GM23338 (cell line): ENCODE results near the gene FRYL. TPM values are rescaled to one million over a fixed set of nuclear protein-coding genes. Genes with fewer than 3 reads are reported as not detected.

ENCODE experiments used
- ATAC-seq: fragments of 200-7000 bp; cut with Tn5 transposase; 3 replicates; pipeline ENCODE4 v1.9.1; 2020
- DNase-seq: peaks from one replicate; pipeline ENCODE4 v3.0.0-alpha.2; 2015; ENCODE audit warnings: low spot score
- H2AFZ ChIP-seq: fragments of 200-600 bp; sonication (generic); 2 replicates; pipeline ENCODE4 v1.8.0; 2016; ENCODE audit warnings: antibody characterized with exemption, mild to moderate bottlenecking, moderate library complexity
- H3F3A ChIP-seq: fragments of 200-600 bp; sonication (generic); replicated peaks from 2 replicates; pipeline ENCODE4 v1.8.0; 2017; ENCODE audit warnings: antibody characterized with exemption, mixed run types, low read depth
- H3K27ac ChIP-seq: fragments of 200-600 bp; sonication (generic); 2 replicates; pipeline ENCODE4 v1.6.1; 2016; ENCODE audit warnings: low read depth
- H3K27me3 ChIP-seq: fragments of 200-600 bp; sonication (generic); 2 replicates; pipeline ENCODE4 v1.8.0; 2016; ENCODE audit warnings: mild to moderate bottlenecking, mixed run types, moderate library complexity; ENCODE audit not compliant: insufficient read depth
- H3K36me3 ChIP-seq: fragments of 200-600 bp; sonication (generic); 2 replicates; pipeline ENCODE4 v1.8.0; 2016; ENCODE audit warnings: mild to moderate bottlenecking; ENCODE audit not compliant: insufficient read depth
- H3K4me1 ChIP-seq: fragments of 200-600 bp; sonication (generic); 2 replicates; pipeline ENCODE4 v1.8.0; 2016; ENCODE audit warnings: mild to moderate bottlenecking, moderate library complexity; ENCODE audit not compliant: insufficient read depth
- H3K4me2 ChIP-seq: fragments of 200-600 bp; sonication (generic); 2 replicates; pipeline ENCODE4 v1.7.1; 2017; ENCODE audit warnings: mixed run types
- H3K4me3 ChIP-seq: fragments of 200-600 bp; sonication (generic); 2 replicates; pipeline ENCODE4 v1.6.1; 2016; ENCODE audit warnings: mixed run types
- H3K79me2 ChIP-seq: fragments of 200-600 bp; sonication (generic); replicated peaks from 2 replicates; pipeline ENCODE4 v1.8.0; 2017; ENCODE audit warnings: mild to moderate bottlenecking; ENCODE audit not compliant: insufficient read depth
- H3K9me2 ChIP-seq: fragments of 200-600 bp; sonication (generic); 2 replicates; pipeline ENCODE4 v1.8.0; 2017; ENCODE audit not compliant: insufficient read depth
- H4K20me1 ChIP-seq: fragments of 200-600 bp; sonication (generic); replicated peaks from 2 replicates; pipeline ENCODE4 v1.8.0; 2017; ENCODE audit warnings: mild to moderate bottlenecking; ENCODE audit not compliant: insufficient read depth
- H3K27ac Mint-ChIP-seq: 2 replicates; pipeline ENCODE4 v1.8.0; 2020; ENCODE audit warnings: inconsistent platforms, mild to moderate bottlenecking, moderate library complexity, mixed read lengths
- H3K27me3 Mint-ChIP-seq: 3 replicates; pipeline ENCODE4 v1.8.0; 2022; ENCODE audit warnings: low read depth, mild to moderate bottlenecking, moderate library complexity, mixed read lengths, inconsistent platforms; ENCODE audit not compliant: insufficient read depth, poor library complexity
- H3K36me3 Mint-ChIP-seq: 3 replicates; pipeline ENCODE4 v1.8.0; 2021; ENCODE audit warnings: low read depth, mild to moderate bottlenecking, inconsistent platforms, moderate library complexity, mixed read lengths
- H3K4me1 Mint-ChIP-seq: 3 replicates; pipeline ENCODE4 v1.8.0; 2020; ENCODE audit warnings: mild to moderate bottlenecking, inconsistent platforms, mixed read lengths
- H3K4me3 Mint-ChIP-seq: 3 replicates; pipeline ENCODE4 v1.8.0; 2021; ENCODE audit warnings: moderate library complexity, mild to moderate bottlenecking, inconsistent platforms, mixed read lengths
- H3K9me3 Mint-ChIP-seq: 3 replicates; pipeline ENCODE4 v1.8.0; 2020; ENCODE audit warnings: moderate library complexity, mild to moderate bottlenecking, inconsistent platforms, mixed read lengths
- CREB1 ChIP-seq: fragments of 250-450 bp; sonication (Bioruptor Pico); IDR thresholded peaks from 2 replicates; pipeline ENCODE4 v1.5.0; 2020; ENCODE audit warnings: low read depth, mild to moderate bottlenecking, moderate library complexity
- ETS1 ChIP-seq: IDR thresholded peaks from 2 replicates; pipeline ENCODE4 v1.6.1; 2016; ENCODE audit warnings: antibody characterized with exemption
- EZH2 ChIP-seq: fragments of 200-600 bp; sonication (generic); IDR thresholded peaks from one replicate; pipeline ENCODE4 v1.8.0; 2017; ENCODE audit warnings: antibody characterized with exemption, mild to moderate bottlenecking, low read depth; ENCODE audit not compliant: unreplicated experiment
- EZH2phosphoT487 ChIP-seq: fragments of 200-600 bp; sonication (generic); IDR thresholded peaks from one replicate; pipeline ENCODE4 v1.8.1; 2018; ENCODE audit warnings: antibody characterized with exemption; ENCODE audit not compliant: unreplicated experiment
- NANOG ChIP-seq: IDR thresholded peaks from 2 replicates; pipeline ENCODE4 v1.6.1; 2016; ENCODE audit warnings: antibody characterized with exemption, borderline replicate concordance
- ZNF331 ChIP-seq: fragments of 250-450 bp; sonication (Bioruptor Pico); IDR thresholded peaks from 2 replicates; pipeline ENCODE4 v1.5.0; 2020; ENCODE audit warnings: low read depth, mild to moderate bottlenecking, moderate library complexity
- polyA plus RNA-seq: library from polyadenylated mRNA; unstranded; fragments of >200 nt; fragmentation: Nextera tagmentation; extraction: Ambion mirVana; gene quantifications from 2 replicates; pipeline ENCODE4 v1.2.1, GENCODE V29; 2016
- total RNA-seq: library from RNA; depleted of rRNA; stranded (reverse); fragments of >200 nt; shearing (Covaris generic); gene quantifications from 2 replicates; pipeline ENCODE4 v1.2.3, GENCODE V29; 2014
- TF ChIP-seq, protein P1 (sequence below), 2 experiments: fragments of 200-600 bp in 1 of 2; sonication (generic) in 1 of 2; conservative IDR thresholded peaks; 2 replicates each; pipeline versions ENCODE4 v1.5.1 to v1.6.1; 2016 to 2017; ENCODE audit warnings: antibody characterized with exemption in 2 of 2, low read depth in 2 of 2, mild to moderate bottlenecking in 2 of 2, moderate library complexity in 1 of 2

The FRYL gene
- total and polyA plus RNA-seq, 2 experiments from 2014 or later: 30.7 to 53.3 TPM

GRCh38 chr4:48798117-48798516 lies 18.0 kb upstream of the FRYL start:
- no peaks in the 10 kb centered on the region for H3K9me3 Mint-ChIP-seq
- peaks cover 3% of the 10 kb centered on the region; the same call in 1 of the 2 replicates for H3K4me1 ChIP-seq
- no peaks in the 10 kb centered on the region for H4K20me1 ChIP-seq
- no peaks in the 10 kb centered on the region for H3K36me3 ChIP-seq
- H3K79me2 ChIP-seq: no peaks in the 10 kb centered on the region
- peaks cover 4% of the 10 kb centered on the region for H3K27me3 Mint-ChIP-seq
- no peaks in the 10 kb centered on the region for H3K27me3 ChIP-seq
- TF ChIP-seq ZNF331 (CRISPR knock-in tag) (no peak), EZH2 (no peak), NANOG (no peak), CREB1 (CRISPR knock-in tag) (no peak)
- H3K4me2 ChIP-seq: no peak overlapping the region
- no peak overlapping the region for H3K27ac ChIP-seq
- ATAC-seq (no peak), DNase-seq (no peak)
- no peaks in the 10 kb centered on the region for H3K36me3 Mint-ChIP-seq
- H3K4me3 ChIP-seq: no peak overlapping the region
- H2AFZ ChIP-seq: no peak overlapping the region
- H3K9me2 ChIP-seq: no peaks in the 10 kb centered on the region
- no peak overlapping the region for H3K27ac Mint-ChIP-seq
- H3K4me1 Mint-ChIP-seq: peaks cover 13% of the 10 kb centered on the region; the same call in 2 of the 3 replicates
- H3K4me3 Mint-ChIP-seq: no peak overlapping the region
- H3F3A ChIP-seq: no peaks in the 10 kb centered on the region

GRCh38 chr4:48796927-48797679 lies 17.0 kb upstream of the FRYL start:
- Histone ChIP-seq H2AFZ (peak overlapping the region; percentile 57), H3K4me3 (no peak overlapping the region), H3K9me2 (no peaks in the 10 kb centered on the region), H3K27me3 (no peaks in the 10 kb centered on the region), H3K4me1 (peaks cover 3% of the 10 kb centered on the region; the same call in 1 of the 2 replicates), H4K20me1 (no peaks in the 10 kb centered on the region), H3K36me3 (no peaks in the 10 kb centered on the region), H3K79me2 (no peaks in the 10 kb centered on the region), H3K4me2 (no peak overlapping the region), H3F3A (no peaks in the 10 kb centered on the region), H3K27ac (no peak overlapping the region)
- TF ChIP-seq, protein P1, sequence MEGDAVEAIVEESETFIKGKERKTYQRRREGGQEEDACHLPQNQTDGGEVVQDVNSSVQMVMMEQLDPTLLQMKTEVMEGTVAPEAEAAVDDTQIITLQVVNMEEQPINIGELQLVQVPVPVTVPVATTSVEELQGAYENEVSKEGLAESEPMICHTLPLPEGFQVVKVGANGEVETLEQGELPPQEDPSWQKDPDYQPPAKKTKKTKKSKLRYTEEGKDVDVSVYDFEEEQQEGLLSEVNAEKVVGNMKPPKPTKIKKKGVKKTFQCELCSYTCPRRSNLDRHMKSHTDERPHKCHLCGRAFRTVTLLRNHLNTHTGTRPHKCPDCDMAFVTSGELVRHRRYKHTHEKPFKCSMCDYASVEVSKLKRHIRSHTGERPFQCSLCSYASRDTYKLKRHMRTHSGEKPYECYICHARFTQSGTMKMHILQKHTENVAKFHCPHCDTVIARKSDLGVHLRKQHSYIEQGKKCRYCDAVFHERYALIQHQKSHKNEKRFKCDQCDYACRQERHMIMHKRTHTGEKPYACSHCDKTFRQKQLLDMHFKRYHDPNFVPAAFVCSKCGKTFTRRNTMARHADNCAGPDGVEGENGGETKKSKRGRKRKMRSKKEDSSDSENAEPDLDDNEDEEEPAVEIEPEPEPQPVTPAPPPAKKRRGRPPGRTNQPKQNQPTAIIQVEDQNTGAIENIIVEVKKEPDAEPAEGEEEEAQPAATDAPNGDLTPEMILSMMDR (conservative IDR thresholded peaks at IDR 0.05; ENCODE audit: low read depth in 2 of 2): no peak
- no peak for TF ChIP-seq ETS1
- no peak for TF ChIP-seq EZH2phosphoT487
- H3K27me3 Mint-ChIP-seq: peaks cover 4% of the 10 kb centered on the region
- H3K4me3 Mint-ChIP-seq: no peak overlapping the region
- H3K36me3 Mint-ChIP-seq: no peaks in the 10 kb centered on the region
- H3K9me3 Mint-ChIP-seq: no peaks in the 10 kb centered on the region
- peaks cover 13% of the 10 kb centered on the region; the same call in 2 of the 3 replicates for H3K4me1 Mint-ChIP-seq
- no peak overlapping the region for H3K27ac Mint-ChIP-seq
- no peak for ATAC-seq
- no peak for DNase-seq
